Measurements from ENCODE around the gene PPM1K.

GRCh38 chr4:88246600-88246999 is 37.8 kb downstream of the PPM1K start:
- TF ChIP-seq CTCF (IDR thresholded peaks at IDR 0.05) (no peak), POLR2A (IDR thresholded peaks at IDR 0.05) (no peak)
